Articular chondrocyte of knee joint (primary cell): Measurements from ENCODE around the gene DDAH2. TPM values are rescaled to one million over a fixed set of nuclear protein-coding genes. Genes with fewer than 3 reads are reported as not detected.

Experiments used
- small RNA-seq: library from RNA; depleted of rRNA; stranded (forward); fragments of <200 nt; gene quantifications from one replicate; pipeline ENCODE3, GENCODE V24; 2012
- total RNA-seq: library from RNA; depleted of rRNA; stranded (reverse); fragments of >200 nt; gene quantifications from 2 replicates; pipeline ENCODE4 v1.2.3, GENCODE V29; 2012

The DDAH2 gene
- total RNA-seq: 76.2 and 84.3 TPM in 2 replicates

DNA sequence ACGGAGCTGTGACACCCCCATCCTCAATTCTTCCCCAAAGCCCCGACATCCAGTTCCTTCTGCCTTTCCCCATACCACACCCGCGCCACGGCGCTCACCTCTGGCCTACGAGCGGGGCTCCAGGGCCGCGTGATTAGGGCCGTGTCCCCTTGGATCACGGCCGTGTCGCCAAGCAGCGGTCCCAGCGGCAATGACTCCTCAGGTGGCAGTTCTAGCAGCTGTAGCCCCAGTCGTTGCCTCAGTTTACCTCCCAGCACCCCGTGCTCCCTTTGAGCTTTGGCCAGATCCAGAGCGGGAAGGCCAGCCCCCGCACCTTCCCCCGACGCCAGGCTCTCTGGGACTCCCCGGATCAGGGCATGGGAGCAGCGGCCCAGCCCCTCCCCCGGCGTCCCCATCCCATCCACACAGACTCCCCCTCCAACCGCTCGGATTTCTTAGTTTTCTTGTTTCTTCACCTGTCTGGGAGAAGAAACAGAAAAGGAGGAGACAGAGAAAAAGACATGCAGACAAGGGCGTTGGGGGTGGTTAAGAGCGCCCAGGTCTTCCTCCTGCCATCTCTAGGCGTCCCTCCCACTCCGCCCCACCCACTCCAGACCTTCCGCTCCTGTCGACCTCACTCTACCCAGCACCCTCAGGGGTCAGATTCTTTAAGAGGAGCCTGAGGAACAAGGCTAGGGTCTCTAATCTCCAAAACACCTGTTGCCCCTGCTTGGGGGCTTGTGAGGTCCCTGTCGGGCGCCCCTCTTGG is at the start of gene DDAH2:
Gene DDAH2, minus strand, starts transcription at position 533 of the 748 bp plus-strand sequence. Its CDS starts 138 bp downstream, at position 395.

DNA sequence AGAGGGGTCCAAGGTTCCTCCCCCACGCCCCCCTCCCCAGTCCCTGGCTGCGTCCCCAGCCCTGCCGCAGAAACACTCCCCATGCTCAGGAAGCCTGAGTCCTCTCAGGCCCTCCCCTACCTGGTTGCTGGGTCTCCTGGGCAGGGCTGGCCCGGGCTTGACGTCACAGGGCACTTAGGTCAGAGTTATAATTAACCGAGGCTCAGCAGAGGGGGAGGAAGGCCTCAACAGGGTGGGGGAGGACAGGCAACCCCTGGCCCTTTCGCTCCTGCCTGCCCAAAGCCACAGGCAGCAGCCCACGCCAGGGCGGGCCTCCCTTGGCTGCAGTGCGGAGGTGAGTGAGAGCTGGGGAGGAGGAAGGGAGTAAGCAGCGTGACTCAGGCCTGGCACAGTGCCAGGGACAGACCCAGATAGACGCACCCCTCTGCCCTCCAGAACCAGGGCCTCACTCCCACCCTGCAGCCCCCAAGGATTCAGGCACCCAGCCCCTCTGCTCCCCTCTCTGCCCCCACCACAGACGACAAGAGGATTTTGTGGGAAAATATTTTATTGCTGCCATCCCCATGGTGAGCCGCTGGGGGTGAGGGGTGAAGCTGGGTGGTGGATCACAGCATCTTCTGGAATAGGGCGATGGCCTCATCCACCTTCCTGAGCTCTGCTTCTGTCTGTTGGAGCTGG is 48.0 kb upstream of the DDAH2 start, which contains the start of gene VWA7:
Gene VWA7, minus strand, starts transcription at position 340 of the 678 bp plus-strand sequence. CDS start 549 bp downstream, outside the sequence.

GRCh38 chr6:31762356-31762755 is 33.3 kb upstream of the DDAH2 start, which contains the start of gene SAPCD1:
TSS of gene SAPCD1 (plus strand) at chr6:31762656. CDS start at chr6:31763055, 399 bp downstream.

DNA sequence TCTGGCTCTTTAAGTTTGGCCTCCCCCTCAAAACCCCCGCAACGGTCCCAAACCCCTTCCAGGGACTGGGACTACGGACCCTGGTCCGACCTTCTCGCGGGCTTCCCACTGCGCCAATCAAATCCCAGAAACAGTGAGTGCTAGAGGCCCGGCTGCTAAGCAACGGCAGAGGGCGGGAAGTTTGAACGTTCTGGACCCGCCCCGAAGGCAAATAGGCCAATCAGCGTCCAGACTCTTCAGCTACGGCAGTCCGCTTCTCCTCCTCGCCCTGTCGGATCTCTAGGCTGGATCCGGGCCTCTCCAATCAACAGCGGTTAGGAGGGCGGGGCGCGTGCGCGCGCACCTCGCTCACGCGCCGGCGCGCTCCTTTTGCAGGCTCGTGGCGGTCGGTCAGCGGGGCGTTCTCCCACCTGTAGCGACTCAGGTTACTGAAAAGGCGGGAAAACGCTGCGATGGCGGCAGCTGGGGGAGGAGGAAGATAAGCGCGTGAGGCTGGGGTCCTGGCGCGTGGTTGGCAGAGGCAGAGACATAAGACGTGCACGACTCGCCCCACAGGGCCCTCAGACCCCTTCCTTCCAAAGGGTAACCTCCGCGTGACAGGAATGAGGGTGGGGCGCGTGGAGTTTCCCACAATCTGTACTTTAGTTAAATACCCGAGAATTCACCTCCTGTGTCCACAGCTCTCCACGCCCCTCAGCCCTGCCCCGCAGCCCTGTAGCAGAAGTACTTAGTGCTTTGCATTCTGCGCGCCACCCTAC is 10.7 kb upstream of the DDAH2 start, which contains the start of gene MSH5:
Gene MSH5, plus strand, starts transcription at position 367 of the 758 bp plus-strand sequence. CDS start 462 bp downstream, outside the sequence.

GRCh38 chr6:31736021-31736767 is 7.1 kb upstream of the DDAH2 start, which contains the start of gene CLIC1:
TSS of gene CLIC1 (minus strand) at chr6:31736530. CDS start at chr6:31736300, 230 bp downstream.

DNA sequence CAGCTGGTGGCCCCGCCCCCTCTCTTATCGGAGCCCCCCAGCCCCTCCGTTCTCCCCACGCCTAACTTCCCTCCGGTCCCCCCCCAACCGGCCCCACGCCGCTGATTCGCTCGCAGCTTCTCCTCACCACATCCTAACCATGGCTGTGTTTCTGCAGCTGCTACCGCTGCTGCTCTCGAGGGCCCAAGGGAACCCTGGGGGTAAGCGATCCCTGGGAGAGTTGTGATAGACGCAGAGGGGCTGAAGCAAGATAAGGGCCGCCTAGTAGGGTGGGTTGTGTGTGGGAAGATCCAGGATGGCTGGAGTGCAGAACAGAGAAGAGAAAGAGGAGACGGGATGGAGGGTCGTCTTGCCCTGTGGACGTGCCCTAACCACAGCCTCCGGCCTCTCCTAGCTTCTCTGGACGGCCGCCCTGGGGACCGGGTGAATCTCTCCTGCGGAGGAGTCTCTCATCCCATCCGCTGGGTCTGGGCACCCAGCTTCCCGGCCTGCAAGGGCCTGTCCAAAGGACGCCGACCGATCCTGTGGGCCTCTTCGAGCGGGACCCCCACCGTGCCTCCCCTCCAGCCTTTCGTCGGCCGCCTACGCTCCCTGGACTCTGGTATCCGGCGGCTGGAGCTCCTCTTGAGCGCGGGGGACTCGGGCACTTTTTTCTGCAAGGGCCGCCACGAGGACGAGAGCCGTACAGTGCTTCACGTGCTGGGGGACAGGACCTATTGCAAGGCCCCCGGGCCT is 5.7 kb downstream of the DDAH2 start, which contains the start of gene MPIG6B:
Gene MPIG6B, plus strand, starts transcription at position 129 of the 735 bp plus-strand sequence. Its CDS starts 11 bp downstream, at position 140.

DNA sequence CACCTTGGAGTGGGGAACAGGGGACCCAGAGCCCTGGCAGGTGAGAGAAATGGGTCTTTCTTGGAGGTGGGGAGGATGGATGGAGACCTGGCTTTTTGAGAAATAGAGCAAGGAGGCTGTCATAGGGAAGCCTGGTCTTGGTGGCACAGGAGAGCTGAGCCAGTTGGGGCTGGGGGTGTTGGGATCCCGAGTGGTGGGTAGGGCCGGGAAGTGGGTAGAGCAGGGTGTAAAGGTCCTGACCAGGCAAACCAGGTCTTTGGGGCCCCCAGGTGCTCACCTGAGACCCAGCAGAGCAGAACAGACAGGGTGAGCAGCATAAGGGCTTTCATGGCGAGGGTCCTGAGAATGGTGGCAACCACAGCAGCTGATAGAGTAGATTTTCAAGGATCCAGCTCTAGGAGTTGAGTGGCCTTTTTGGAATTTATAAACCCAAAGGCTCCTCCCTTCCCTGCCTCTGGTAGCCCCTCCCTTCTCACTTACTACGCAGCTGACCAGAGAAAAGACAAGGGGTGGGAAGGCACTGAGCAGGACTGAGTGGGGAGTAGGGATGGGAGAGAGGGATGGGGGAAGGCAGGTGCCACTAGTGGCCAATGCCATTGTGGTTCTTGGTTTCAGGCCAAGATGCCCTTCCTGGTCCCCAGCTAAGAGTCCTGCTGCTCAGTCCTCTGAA is 7.6 kb downstream of the DDAH2 start, which contains the start of gene LY6G6C:
Gene LY6G6C, minus strand, starts transcription at position 396 of the 670 bp plus-strand sequence. Its CDS starts 67 bp downstream, at position 329.

GRCh38 chr6:31715022-31715958 is 13.8 kb downstream of the DDAH2 start, which contains the start of gene LY6G6D:
TSS of gene LY6G6D (plus strand) at chr6:31715348. CDS start at chr6:31715356, 8 bp downstream.

GRCh38 chr6:31706599-31706998 is 22.5 kb downstream of the DDAH2 start, which contains the start of gene LY6G6F:
TSS of gene LY6G6F (plus strand) at chr6:31706866. CDS start at chr6:31706907, 41 bp downstream.

GRCh38 chr6:31702819-31703716 is 26.0 kb downstream of the DDAH2 start, which contains the start of gene ABHD16A:
TSS of gene ABHD16A (minus strand) at chr6:31703324. CDS start at chr6:31703281, 43 bp downstream.

DNA sequence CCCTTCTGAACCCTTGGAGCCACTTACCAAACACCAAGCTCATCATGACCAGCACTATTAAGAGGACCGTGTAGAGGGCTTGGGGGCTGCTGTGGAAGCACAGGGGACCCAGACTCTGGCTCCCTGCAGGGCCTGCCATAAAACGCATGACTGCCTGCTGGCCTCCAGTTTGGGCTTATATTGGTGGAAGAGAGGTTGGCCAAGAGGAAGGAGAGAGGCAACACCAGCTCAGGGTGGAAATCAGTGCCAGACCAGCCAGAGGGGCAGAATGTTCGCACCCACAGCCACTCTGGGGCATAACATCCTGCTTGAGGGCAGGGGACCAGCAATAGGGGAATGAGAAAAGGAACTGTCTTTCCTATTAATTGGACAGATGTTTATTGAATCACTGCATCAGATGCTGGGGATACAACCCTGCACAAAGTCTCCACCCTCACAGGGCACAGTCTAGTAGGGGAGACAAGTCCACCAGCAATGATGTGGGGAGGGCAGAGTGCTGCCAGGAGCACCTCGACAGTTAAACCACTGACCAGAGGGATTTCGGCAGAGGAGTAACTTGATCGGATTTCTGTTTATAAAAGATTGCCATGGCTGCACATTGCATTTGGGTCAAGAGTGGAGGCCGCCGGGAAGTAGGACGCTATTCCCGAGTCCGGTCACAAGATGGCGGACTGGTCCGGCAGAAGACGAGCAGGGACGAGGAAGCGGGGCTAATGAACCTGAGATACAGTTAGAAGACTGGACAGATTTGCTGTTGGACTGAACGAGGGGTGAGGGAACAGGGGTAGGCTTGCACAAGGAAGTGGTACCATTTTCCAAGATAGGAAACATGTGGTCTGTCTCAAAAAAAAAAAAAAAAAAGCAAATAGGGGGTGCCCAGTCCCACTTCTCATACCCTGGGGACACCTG is 48.6 kb downstream of the DDAH2 start, which contains the start of gene LY6G5C:
Gene LY6G5C, minus strand, starts transcription at position 842 of the 909 bp plus-strand sequence. Its CDS starts 694 bp downstream, at position 148.

Small RNAs within 50 kb of the gene (small RNA-seq; reads per million reads assigned to genes)
- gene LY6G6D (not detected), gene MIR4646 (not detected), gene MSH5-SAPCD1 (not detected), gene RF00019 (not detected), gene RNU6-850P (not detected), gene SAPCD1 (not detected)

Other genes with a start within 250 kb of the DDAH2 start
- gene MICB, start 231.2 kb downstream of the DDAH2 start, total RNA-seq: 6.5 and 8.6 TPM in 2 replicates
- gene MCCD1, start 200.3 kb downstream of the DDAH2 start, total RNA-seq: not detected in 2 replicates
- gene DDX39B, start 187.3 kb downstream of the DDAH2 start, total RNA-seq: 262 and 345 TPM in 2 replicates
- gene ATP6V1G2, start 182.7 kb downstream of the DDAH2 start, total RNA-seq: 3.4 and 3.5 TPM in 2 replicates
- gene NFKBIL1, start 181.7 kb downstream of the DDAH2 start, total RNA-seq: 22.9 and 26.5 TPM in 2 replicates
- gene LTA, start 157.0 kb downstream of the DDAH2 start, total RNA-seq: not detected in 2 replicates
- gene TNF, start 153.7 kb downstream of the DDAH2 start, total RNA-seq: not detected in 2 replicates
- gene LTB, start 146.9 kb downstream of the DDAH2 start, total RNA-seq: not detected in 2 replicates
- gene LST1, start 143.0 kb downstream of the DDAH2 start, total RNA-seq: not detected in 2 replicates
- gene NCR3, start 136.3 kb downstream of the DDAH2 start, total RNA-seq: not detected in 2 replicates
- gene AIF1, start 114.1 kb downstream of the DDAH2 start, total RNA-seq: not detected in 2 replicates
- gene PRRC2A, start 108.6 kb downstream of the DDAH2 start, total RNA-seq: 49.4 and 57.4 TPM in 2 replicates
- gene BAG6, start 76.6 kb downstream of the DDAH2 start, total RNA-seq: 127 and 138 TPM in 2 replicates
- gene APOM, start 73.4 kb downstream of the DDAH2 start, total RNA-seq: 2.0 and 2.2 TPM in 2 replicates
- gene C6orf47, start 68.5 kb downstream of the DDAH2 start, total RNA-seq: 15.2 and 19.5 TPM in 2 replicates
- gene GPANK1, start 64.3 kb downstream of the DDAH2 start, total RNA-seq: 17.0 and 17.1 TPM in 2 replicates
- 118 and 149 TPM in 2 replicates for gene CSNK2B, start 63.2 kb downstream of the DDAH2 start, total RNA-seq
- gene LY6G5B, start 59.3 kb downstream of the DDAH2 start, total RNA-seq: 4.2 and 4.8 TPM in 2 replicates
- 0.26 and 0.65 TPM in 2 replicates for gene LY6G5C, start 48.2 kb downstream of the DDAH2 start, total RNA-seq
- gene ABHD16A, start 26.0 kb downstream of the DDAH2 start, total RNA-seq: 29.9 and 35.3 TPM in 2 replicates
- not detected in 2 replicates for gene LY6G6F, start 22.4 kb downstream of the DDAH2 start, total RNA-seq
- gene LY6G6D, start 14.0 kb downstream of the DDAH2 start, total RNA-seq: not detected in 2 replicates
- gene LY6G6C, start 7.6 kb downstream of the DDAH2 start, total RNA-seq: not detected in 2 replicates
- gene MPIG6B, start 5.9 kb downstream of the DDAH2 start, total RNA-seq: not detected in 2 replicates
- gene CLIC1, start 7.2 kb upstream of the DDAH2 start, total RNA-seq: 597 and 600 TPM in 2 replicates
- gene MSH5, start 10.7 kb upstream of the DDAH2 start, total RNA-seq: 10.7 and 12.3 TPM in 2 replicates
- gene SAPCD1, start 33.4 kb upstream of the DDAH2 start, total RNA-seq: 0.54 and 1.4 TPM in 2 replicates
- 1.0 and 1.9 TPM in 2 replicates for gene VWA7, start 48.0 kb upstream of the DDAH2 start, total RNA-seq
- gene VARS1, start 66.5 kb upstream of the DDAH2 start, total RNA-seq: 38.3 and 45.2 TPM in 2 replicates
- 28.3 and 32.4 TPM in 2 replicates for gene LSM2, start 77.7 kb upstream of the DDAH2 start, total RNA-seq
- gene HSPA1L, start 86.0 kb upstream of the DDAH2 start, total RNA-seq: 1.0 and 1.4 TPM in 2 replicates
- gene HSPA1A, start 86.2 kb upstream of the DDAH2 start, total RNA-seq: 91.1 and 137 TPM in 2 replicates
- 123 and 152 TPM in 2 replicates for gene HSPA1B, start 98.4 kb upstream of the DDAH2 start, total RNA-seq
- gene NEU1, start 133.5 kb upstream of the DDAH2 start, total RNA-seq: 48.6 and 57.6 TPM in 2 replicates
- gene SLC44A4, start 149.7 kb upstream of the DDAH2 start, total RNA-seq: 0.22 TPM in 1 of 2 replicates, not detected in the other
- gene EHMT2, start 168.4 kb upstream of the DDAH2 start, total RNA-seq: 41.4 and 51.4 TPM in 2 replicates
- 1.3 and 1.9 TPM in 2 replicates for gene ZBTB12, start 172.8 kb upstream of the DDAH2 start, total RNA-seq
- 19.1 and 22.0 TPM in 2 replicates for gene C2, start 198.4 kb upstream of the DDAH2 start, total RNA-seq
- 26.9 and 34.6 TPM in 2 replicates for gene CFB, start 216.8 kb upstream of the DDAH2 start, total RNA-seq
- gene NELFE, start 229.7 kb upstream of the DDAH2 start, total RNA-seq: 97.0 and 105 TPM in 2 replicates
- gene SKIC2, start 229.9 kb upstream of the DDAH2 start, total RNA-seq: 35.3 and 40.4 TPM in 2 replicates
- gene DXO, start 242.8 kb upstream of the DDAH2 start, total RNA-seq: 11.6 and 13.0 TPM in 2 replicates